ENCODE data around the gene OBP2A.

DNA sequence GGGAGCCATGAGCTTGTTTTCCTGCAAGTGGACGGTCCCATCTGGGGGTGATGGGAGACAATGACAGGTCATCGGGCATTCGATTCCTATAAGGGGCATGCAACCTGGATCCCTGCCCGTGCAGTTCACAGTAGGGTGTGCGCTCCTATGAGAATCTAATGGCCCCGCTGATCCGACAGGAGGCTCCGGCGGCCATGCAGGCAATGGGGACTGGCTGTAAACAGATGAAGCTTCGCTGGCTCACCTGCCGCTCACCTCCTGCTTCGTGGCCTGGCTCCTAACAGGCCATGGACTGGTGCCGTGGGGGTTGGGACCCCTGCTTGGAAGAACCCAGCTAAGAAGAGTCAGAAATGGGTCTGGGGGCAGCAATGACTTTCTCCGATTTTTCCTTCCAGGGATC is 36.6 kb downstream of the OBP2A start:
- TF ChIP-seq, protein P1, sequence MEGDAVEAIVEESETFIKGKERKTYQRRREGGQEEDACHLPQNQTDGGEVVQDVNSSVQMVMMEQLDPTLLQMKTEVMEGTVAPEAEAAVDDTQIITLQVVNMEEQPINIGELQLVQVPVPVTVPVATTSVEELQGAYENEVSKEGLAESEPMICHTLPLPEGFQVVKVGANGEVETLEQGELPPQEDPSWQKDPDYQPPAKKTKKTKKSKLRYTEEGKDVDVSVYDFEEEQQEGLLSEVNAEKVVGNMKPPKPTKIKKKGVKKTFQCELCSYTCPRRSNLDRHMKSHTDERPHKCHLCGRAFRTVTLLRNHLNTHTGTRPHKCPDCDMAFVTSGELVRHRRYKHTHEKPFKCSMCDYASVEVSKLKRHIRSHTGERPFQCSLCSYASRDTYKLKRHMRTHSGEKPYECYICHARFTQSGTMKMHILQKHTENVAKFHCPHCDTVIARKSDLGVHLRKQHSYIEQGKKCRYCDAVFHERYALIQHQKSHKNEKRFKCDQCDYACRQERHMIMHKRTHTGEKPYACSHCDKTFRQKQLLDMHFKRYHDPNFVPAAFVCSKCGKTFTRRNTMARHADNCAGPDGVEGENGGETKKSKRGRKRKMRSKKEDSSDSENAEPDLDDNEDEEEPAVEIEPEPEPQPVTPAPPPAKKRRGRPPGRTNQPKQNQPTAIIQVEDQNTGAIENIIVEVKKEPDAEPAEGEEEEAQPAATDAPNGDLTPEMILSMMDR (IDR thresholded peaks at IDR 0.05), result no peak
- TF ChIP-seq POLR2A (IDR thresholded peaks at IDR 0.05) (no peak), POLR2AphosphoS5 (IDR thresholded peaks at IDR 0.05) (no peak), EP300 (IDR thresholded peaks at IDR 0.05) (no peak)
